GM19025 (cell line): ENCODE measurements around the gene THADA.
"Not testable (repeated sequence)": the region's sequence is repeated elsewhere in the genome, so short reads cannot be mapped to it uniquely, and the experiment has no call there.

Experiments used
- ATAC-seq: cut with Tn5 transposase; IDR thresholded peaks from one replicate; pipeline ENCODE4 v1.9.1; 2021; ENCODE audit warnings: mild to moderate bottlenecking, low read depth, moderate library complexity; ENCODE audit not compliant: unreplicated experiment

The THADA gene

GRCh38 chr2:43448822-43449110 is 147.1 kb downstream of the THADA start:
- ATAC-seq, result no peak

- ATAC-seq, result no peak
Measured at GRCh38 chr2:43448011-43448821, 147.6 kb downstream of the THADA start.

GRCh38 chr2:43446755-43447154 is 149.1 kb downstream of the THADA start:
- ATAC-seq, result not testable (repeated sequence)

- no peak for ATAC-seq
Measured at GRCh38 chr2:43445781-43446180, 150.1 kb downstream of the THADA start.

GRCh38 chr2:43444989-43445645 is 150.7 kb downstream of the THADA start:
- no peak for ATAC-seq

- no peak for ATAC-seq
Measured at GRCh38 chr2:43443282-43443681, 152.6 kb downstream of the THADA start.

GRCh38 chr2:43441195-43441594 is 154.6 kb downstream of the THADA start:
- ATAC-seq, result no peak

GRCh38 chr2:43438858-43439655 is 156.8 kb downstream of the THADA start:
- no peak for ATAC-seq

DNA sequence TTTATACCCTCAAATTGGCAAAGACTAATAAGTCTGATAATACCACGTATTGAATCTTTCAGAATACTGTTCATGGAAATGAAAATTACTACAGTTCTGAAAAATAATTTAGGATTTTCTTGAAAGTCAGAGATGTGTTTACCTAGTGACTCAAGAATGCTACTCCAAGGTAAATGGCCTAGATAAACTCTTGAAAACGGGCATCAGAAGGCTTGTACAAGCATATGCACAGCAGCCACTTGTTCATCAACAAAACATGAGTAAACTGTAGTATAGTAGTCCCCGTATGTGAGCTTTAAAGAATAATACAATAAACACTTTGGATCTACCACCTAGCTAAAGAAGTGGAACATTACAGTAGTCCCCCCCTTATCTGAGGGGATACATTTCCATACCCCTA is 157.5 kb downstream of the THADA start:
- ATAC-seq, result no peak

DNA sequence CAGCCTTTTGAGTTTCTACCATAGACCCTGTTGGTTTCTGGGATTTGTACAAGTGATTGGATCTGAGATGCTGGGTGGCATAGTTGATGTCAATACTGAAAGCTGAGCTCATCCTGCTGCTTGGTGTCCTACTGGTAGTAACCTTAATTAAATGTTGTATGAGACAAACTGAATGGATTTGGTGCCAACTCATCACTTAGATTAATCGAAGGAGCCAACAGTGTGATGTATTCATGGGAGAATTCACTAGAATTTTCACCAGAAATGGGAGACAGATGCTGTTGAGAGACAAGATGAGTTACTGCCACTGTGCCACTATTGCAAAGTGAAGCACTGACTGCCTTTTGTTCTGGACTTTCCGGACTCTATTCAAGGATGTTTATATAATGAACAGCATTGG is 158.5 kb downstream of the THADA start:
- ATAC-seq, result no peak

DNA sequence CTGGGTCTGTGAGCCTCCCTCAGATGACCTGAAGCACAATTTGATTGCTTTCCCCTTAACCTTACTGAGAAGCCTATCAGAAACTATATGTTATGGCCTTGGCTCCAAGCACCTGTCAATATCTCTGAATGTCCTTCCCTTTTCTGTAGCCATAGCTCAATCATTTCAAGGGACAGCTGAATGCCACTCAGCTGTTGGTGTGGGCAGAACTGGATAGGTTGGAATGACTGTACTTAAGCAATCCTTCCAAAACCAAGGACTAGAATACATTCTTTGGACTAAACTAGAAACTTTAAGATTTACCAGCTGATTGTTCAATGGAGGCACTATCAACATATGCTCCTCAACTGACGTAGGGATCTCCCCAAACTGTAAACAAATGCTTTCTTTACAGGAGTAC is 159.4 kb downstream of the THADA start:
- no peak for ATAC-seq

DNA sequence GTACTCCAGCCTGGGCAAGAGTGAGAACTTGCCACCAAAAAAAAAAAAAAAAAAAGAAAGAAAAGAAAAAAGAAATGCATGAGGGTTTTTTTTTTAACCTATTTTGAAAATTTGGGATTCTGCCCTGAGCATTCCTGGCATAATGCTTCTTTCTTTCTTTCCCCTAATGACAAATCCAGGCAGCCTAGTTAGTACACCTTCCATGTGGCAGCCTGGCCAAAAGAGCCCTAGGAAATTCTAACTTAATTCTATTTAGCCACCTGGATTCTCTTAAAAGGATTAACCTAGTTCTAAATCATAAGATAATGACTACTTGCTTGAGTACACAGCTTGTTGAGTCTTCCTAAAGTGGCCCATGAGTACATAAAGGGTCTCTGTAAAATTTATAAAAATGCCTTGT is 160.1 kb downstream of the THADA start:
- no peak for ATAC-seq

- no peak for ATAC-seq
Measured at GRCh38 chr2:43430489-43430888, 165.3 kb downstream of the THADA start.

DNA sequence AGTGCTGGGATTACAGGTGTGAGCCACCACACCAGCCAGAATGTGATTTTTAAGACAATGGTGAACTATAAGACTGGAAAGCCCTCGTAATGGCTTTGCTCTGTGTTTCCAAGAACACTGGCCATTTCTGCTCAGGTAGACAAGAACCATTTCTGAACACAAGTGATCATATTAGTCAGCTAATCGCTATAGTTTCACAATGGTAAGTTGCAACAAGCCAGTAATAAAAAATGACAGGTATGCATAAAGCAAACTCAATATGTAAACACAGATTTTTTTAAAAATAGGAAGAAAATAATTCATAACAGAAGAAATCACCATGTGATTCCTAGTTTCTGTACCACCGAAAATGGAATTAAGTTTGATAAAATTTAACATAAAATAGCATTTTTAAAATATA is 166.5 kb downstream of the THADA start:
- ATAC-seq, result no peak

GRCh38 chr2:43427032-43427424 is 168.8 kb downstream of the THADA start:
- no peak for ATAC-seq

GRCh38 chr2:43426305-43427031 is 169.4 kb downstream of the THADA start:
- ATAC-seq, result peak; percentile 92

- no peak for ATAC-seq
Measured at GRCh38 chr2:43425659-43426058, 170.2 kb downstream of the THADA start.

- ATAC-seq, result no peak
Measured at GRCh38 chr2:43424262-43425207, 171.3 kb downstream of the THADA start.

- ATAC-seq, result no peak
Measured at GRCh38 chr2:43423941-43424261, 171.9 kb downstream of the THADA start.

- no peak for ATAC-seq
Measured at GRCh38 chr2:43421194-43421593, 174.6 kb downstream of the THADA start.
